T-helper 17 cell (primary cell): ENCODE data around the gene MLYCD. TPM values are rescaled to one million over a fixed set of nuclear protein-coding genes. Genes with fewer than 3 reads are reported as not detected.
"Not testable (repeated sequence)": the region's sequence is repeated elsewhere in the genome, so short reads cannot be mapped to it uniquely, and the experiment has no call there.

ENCODE experiments used
- ATAC-seq: fragments of 150-1000 bp; cut with Tn5 transposase; 2 replicates; pipeline ENCODE4 v1.10.0; 2021; ENCODE audit warnings: mild to moderate bottlenecking, moderate library complexity
- DNase-seq, 3 donors: peaks; one replicate each; pipeline versions ENCODE4 v3.0.0 to v3.0.0-alpha.2; 2020 to 2021
- H3K9me3 ChIP-seq: one replicate; pipeline ENCODE4 v1.7.0; 2013; ENCODE audit warnings: low read length, mild to moderate bottlenecking; ENCODE audit not compliant: control insufficient read depth, poor library complexity, severe bottlenecking
- H3K27ac Mint-ChIP-seq: one replicate; pipeline ENCODE4 v1.8.0; 2022; ENCODE audit warnings: mild to moderate bottlenecking, moderate library complexity, mixed read lengths
- H3K27me3 Mint-ChIP-seq: one replicate; pipeline ENCODE4 v1.8.0; 2022; ENCODE audit warnings: mixed read lengths
- H3K36me3 Mint-ChIP-seq: one replicate; pipeline ENCODE4 v1.8.0; 2022; ENCODE audit warnings: low read depth, mixed read lengths
- H3K4me1 Mint-ChIP-seq: one replicate; pipeline ENCODE4 v1.8.0; 2022; ENCODE audit warnings: mild to moderate bottlenecking, mixed read lengths
- H3K4me3 Mint-ChIP-seq: one replicate; pipeline ENCODE4 v1.8.0; 2022; ENCODE audit warnings: mild to moderate bottlenecking, moderate library complexity, mixed read lengths
- total RNA-seq, 4 donors: library from RNA in 2 of 4; stranded (reverse) in 2 of 4; gene quantifications; one replicate each; pipeline ENCODE4 v1.2.3 and lab custom pipeline; 2022 to 2026

The MLYCD gene
- total RNA-seq, 2 donors from 2014 or later: 4.7 to 6.2 TPM

GRCh38 chr16:83942815-83943515 is 44.0 kb downstream of the MLYCD start:
- DNase-seq: no peak
- H3K27ac Mint-ChIP-seq: no peak overlapping the region
- H3K9me3 ChIP-seq: no peaks in the 10 kb centered on the region
- H3K4me3 Mint-ChIP-seq: no peak overlapping the region
- H3K27me3 Mint-ChIP-seq: peaks cover 4% of the 10 kb centered on the region
- peaks cover 10% of the 10 kb centered on the region for H3K4me1 Mint-ChIP-seq
- ATAC-seq: no peak
- H3K36me3 Mint-ChIP-seq: no peaks in the 10 kb centered on the region

GRCh38 chr16:83943516-83944050 is 44.7 kb downstream of the MLYCD start:
- H3K4me3 Mint-ChIP-seq: no peak overlapping the region
- H3K27ac Mint-ChIP-seq: no peak overlapping the region
- ATAC-seq (no peak), DNase-seq (no peak)
- H3K27me3 Mint-ChIP-seq: peaks cover 4% of the 10 kb centered on the region
- no peaks in the 10 kb centered on the region for H3K36me3 Mint-ChIP-seq
- H3K4me1 Mint-ChIP-seq: peaks cover 10% of the 10 kb centered on the region
- H3K9me3 ChIP-seq: no peaks in the 10 kb centered on the region

GRCh38 chr16:83945587-83945986 is 46.7 kb downstream of the MLYCD start:
- H3K4me1 Mint-ChIP-seq: peaks cover 2% of the 10 kb centered on the region
- no peak for DNase-seq
- no peak overlapping the region for H3K27ac Mint-ChIP-seq
- H3K9me3 ChIP-seq: no peaks in the 10 kb centered on the region
- no peaks in the 10 kb centered on the region for H3K27me3 Mint-ChIP-seq
- no peak for ATAC-seq
- H3K4me3 Mint-ChIP-seq: no peak overlapping the region
- H3K36me3 Mint-ChIP-seq: no peaks in the 10 kb centered on the region

- no peaks in the 10 kb centered on the region for H3K36me3 Mint-ChIP-seq
- H3K4me3 Mint-ChIP-seq: no peak overlapping the region
- no peaks in the 10 kb centered on the region for H3K9me3 ChIP-seq
- DNase-seq: no peak
- no peak overlapping the region for H3K27ac Mint-ChIP-seq
- ATAC-seq: no peak
- no peaks in the 10 kb centered on the region for H3K4me1 Mint-ChIP-seq
- H3K27me3 Mint-ChIP-seq: no peaks in the 10 kb centered on the region
Observed at GRCh38 chr16:83946154-83946780, 47.4 kb downstream of the MLYCD start.

GRCh38 chr16:83946781-83947566 is 48.1 kb downstream of the MLYCD start:
- no peak for DNase-seq
- Mint-ChIP-seq H3K27me3 (no peaks in the 10 kb centered on the region), H3K36me3 (no peaks in the 10 kb centered on the region), H3K27ac (no peak overlapping the region), H3K4me3 (no peak overlapping the region), H3K4me1 (no peaks in the 10 kb centered on the region)
- no peaks in the 10 kb centered on the region for H3K9me3 ChIP-seq
- ATAC-seq: no peak

- Mint-ChIP-seq H3K27me3 (no peaks in the 10 kb centered on the region), H3K27ac (no peak overlapping the region), H3K4me1 (no peaks in the 10 kb centered on the region), H3K36me3 (no peaks in the 10 kb centered on the region), H3K4me3 (no peak overlapping the region)
- H3K9me3 ChIP-seq: no peaks in the 10 kb centered on the region
- DNase-seq (no peak), ATAC-seq (no peak)
Observed at GRCh38 chr16:83947642-83948234, 48.8 kb downstream of the MLYCD start.

- H3K36me3 Mint-ChIP-seq: no peaks in the 10 kb centered on the region
- H3K9me3 ChIP-seq: no peaks in the 10 kb centered on the region
- peaks cover 4% of the 10 kb centered on the region for H3K27me3 Mint-ChIP-seq
- no peak overlapping the region for H3K4me3 Mint-ChIP-seq
- no peak for ATAC-seq
- H3K4me1 Mint-ChIP-seq: peaks cover 2% of the 10 kb centered on the region
- no peak for DNase-seq
- no peak overlapping the region for H3K27ac Mint-ChIP-seq
Observed at GRCh38 chr16:83948914-83949723, 50.2 kb downstream of the MLYCD start.

GRCh38 chr16:83949724-83950001 is 50.7 kb downstream of the MLYCD start:
- Mint-ChIP-seq H3K27me3 (peaks cover 10% of the 10 kb centered on the region), H3K36me3 (no peaks in the 10 kb centered on the region), H3K4me3 (no peak overlapping the region), H3K27ac (no peak overlapping the region), H3K4me1 (peaks cover 2% of the 10 kb centered on the region)
- no peak for DNase-seq
- no peaks in the 10 kb centered on the region for H3K9me3 ChIP-seq
- ATAC-seq: no peak

GRCh38 chr16:83950862-83951399 is 52.0 kb downstream of the MLYCD start:
- H3K36me3 Mint-ChIP-seq, DNase-seq, H3K4me1 Mint-ChIP-seq, H3K4me3 Mint-ChIP-seq, H3K9me3 ChIP-seq, H3K27ac Mint-ChIP-seq, ATAC-seq: not testable (repeated sequence)
- H3K27me3 Mint-ChIP-seq: peaks cover 22% of the 10 kb centered on the region

GRCh38 chr16:83951544-83951943 is 52.6 kb downstream of the MLYCD start:
- no peaks in the 10 kb centered on the region for H3K9me3 ChIP-seq
- H3K27me3 Mint-ChIP-seq: peaks cover 28% of the 10 kb centered on the region
- H3K4me1 Mint-ChIP-seq: peaks cover 2% of the 10 kb centered on the region
- no peak overlapping the region for H3K4me3 Mint-ChIP-seq
- DNase-seq (no peak), ATAC-seq (no peak)
- H3K36me3 Mint-ChIP-seq: no peaks in the 10 kb centered on the region
- no peak overlapping the region for H3K27ac Mint-ChIP-seq

GRCh38 chr16:83952587-83952939 is 53.6 kb downstream of the MLYCD start:
- H3K36me3 Mint-ChIP-seq: no peaks in the 10 kb centered on the region
- no peak overlapping the region for H3K27ac Mint-ChIP-seq
- H3K4me3 Mint-ChIP-seq: no peak overlapping the region
- peaks cover 2% of the 10 kb centered on the region for H3K4me1 Mint-ChIP-seq
- ATAC-seq: no peak
- H3K9me3 ChIP-seq: no peaks in the 10 kb centered on the region
- H3K27me3 Mint-ChIP-seq: peaks cover 28% of the 10 kb centered on the region
- DNase-seq: no peak

GRCh38 chr16:83952940-83953795 is 54.3 kb downstream of the MLYCD start, which contains the start of gene OSGIN1:
OSGIN1 (plus strand) TSS chr16:83953240; CDS start chr16:83957672, 4,432 bp downstream.
- ATAC-seq: peak; percentile 71
- Mint-ChIP-seq H3K27ac (no peak within 1 kb of the TSS), H3K4me1 (peaks cover 2% of the 10 kb centered on the region), H3K36me3 (no peaks in the 10 kb centered on the region), H3K27me3 (peaks cover 28% of the 10 kb centered on the region), H3K4me3 (peak within 1 kb of the TSS; percentile 50)
- no peaks in the 10 kb centered on the region for H3K9me3 ChIP-seq
- no peak for DNase-seq
